ENCODE results near the gene HS2ST1.
A peak's percentile ranks its signal among the peaks of the same experiment; 100 is the strongest.
"Not testable (repeated sequence)": the region's sequence is repeated elsewhere in the genome, so short reads cannot be mapped to it uniquely, and the experiment has no call there.

The HS2ST1 gene

GRCh38 chr1:86914601-86914997 is at the start of gene HS2ST1:
TSS of gene HS2ST1 (plus strand) at chr1:86914635.
- no peak for ATAC-seq

GRCh38 chr1:86865973-86866637 is 48.3 kb upstream of the HS2ST1 start:
- peak; percentile 51 to 58 for ATAC-seq

- ATAC-seq, result no peak
Observed at GRCh38 chr1:86866665-86867064, 47.8 kb upstream of the HS2ST1 start.

DNA sequence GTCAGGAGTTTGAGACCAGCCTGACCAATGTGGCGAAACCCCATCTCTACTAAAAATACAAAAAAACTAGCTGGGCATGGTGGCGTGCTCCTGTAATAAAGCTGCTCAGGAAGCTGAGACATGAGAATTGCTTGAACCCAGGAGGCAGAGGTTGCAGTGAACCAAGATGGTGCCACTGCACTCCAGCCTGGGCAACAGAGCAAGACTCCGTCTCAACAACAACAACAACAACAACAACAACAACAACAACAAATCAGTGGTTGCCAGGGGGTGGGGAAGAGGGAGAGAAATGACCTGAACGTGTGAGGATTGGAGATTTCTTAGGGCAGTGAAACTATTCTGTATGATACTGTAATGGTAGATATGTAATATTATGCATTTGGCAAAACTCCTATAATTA is 47.2 kb upstream of the HS2ST1 start:
- not testable (repeated sequence) for ATAC-seq

DNA sequence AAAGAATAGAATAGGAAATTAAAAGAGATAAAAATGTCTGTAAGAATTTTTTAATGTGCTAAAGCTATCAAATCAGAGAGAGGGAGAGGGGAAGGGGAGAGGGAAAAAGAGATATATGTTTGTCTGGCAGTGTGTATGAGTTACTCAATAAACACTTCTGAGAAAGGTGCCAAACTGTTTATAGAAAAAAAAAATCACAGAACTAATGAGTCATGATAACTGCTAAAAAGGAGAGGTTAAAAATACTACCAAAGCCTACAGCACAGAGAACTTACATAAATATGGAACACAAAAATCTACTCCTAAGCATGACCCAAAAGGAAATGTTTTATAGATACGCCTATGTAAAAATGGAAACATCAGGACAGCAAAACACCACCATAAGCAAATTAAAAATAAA is 46.0 kb upstream of the HS2ST1 start:
- ATAC-seq, result peak; percentile 33 to 46

DNA sequence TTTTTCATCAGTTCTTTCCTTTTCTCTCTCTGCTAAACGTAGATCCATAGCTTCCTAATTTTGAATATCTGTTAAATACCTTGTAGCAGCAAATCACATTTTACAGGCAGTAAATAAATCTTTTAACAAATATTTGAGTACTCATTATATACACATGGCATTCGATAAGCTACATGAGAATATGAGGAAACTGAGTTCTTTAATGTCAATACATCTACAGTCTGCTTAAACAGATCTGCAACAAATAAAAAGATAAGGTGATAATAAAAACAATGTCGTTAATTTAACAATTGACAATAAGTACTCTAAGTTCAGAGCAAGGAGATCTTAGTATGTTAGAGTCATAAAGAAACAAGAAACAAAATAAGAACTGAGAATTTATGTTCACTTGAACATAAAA is 43.4 kb upstream of the HS2ST1 start:
- no peak for ATAC-seq

GRCh38 chr1:86872086-86872485 is 42.3 kb upstream of the HS2ST1 start:
- no peak for ATAC-seq

- ATAC-seq, result no peak
Observed at GRCh38 chr1:86875722-86876121, 38.7 kb upstream of the HS2ST1 start.

GRCh38 chr1:86887479-86888162 is 26.8 kb upstream of the HS2ST1 start:
- ATAC-seq, result no peak

- ATAC-seq, result no peak
Observed at GRCh38 chr1:86888327-86888726, 26.1 kb upstream of the HS2ST1 start.

GRCh38 chr1:86899401-86899800 is 15.0 kb upstream of the HS2ST1 start:
- not testable (repeated sequence) for ATAC-seq

DNA sequence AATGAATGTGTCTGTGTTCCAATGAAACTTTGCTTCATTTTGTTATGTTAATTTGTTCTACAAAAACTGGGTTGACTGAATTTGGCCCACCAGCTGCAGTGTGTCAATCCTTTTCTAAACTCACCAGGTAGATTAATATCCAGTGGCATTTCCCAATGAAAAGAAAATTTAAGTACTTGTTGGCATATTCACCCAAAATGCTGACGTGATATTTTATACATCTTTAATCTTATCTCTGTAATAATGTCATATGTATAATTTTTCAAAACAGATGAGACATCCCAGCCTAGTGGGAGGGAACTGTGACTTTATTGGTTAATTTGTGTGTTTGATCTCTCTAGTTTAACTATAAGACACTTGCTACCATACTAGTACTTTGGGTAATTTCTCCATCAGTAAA is 8.6 kb upstream of the HS2ST1 start:
- ATAC-seq, result no peak

- ATAC-seq, result no peak
Observed at GRCh38 chr1:86906419-86906818, 8.0 kb upstream of the HS2ST1 start.

DNA sequence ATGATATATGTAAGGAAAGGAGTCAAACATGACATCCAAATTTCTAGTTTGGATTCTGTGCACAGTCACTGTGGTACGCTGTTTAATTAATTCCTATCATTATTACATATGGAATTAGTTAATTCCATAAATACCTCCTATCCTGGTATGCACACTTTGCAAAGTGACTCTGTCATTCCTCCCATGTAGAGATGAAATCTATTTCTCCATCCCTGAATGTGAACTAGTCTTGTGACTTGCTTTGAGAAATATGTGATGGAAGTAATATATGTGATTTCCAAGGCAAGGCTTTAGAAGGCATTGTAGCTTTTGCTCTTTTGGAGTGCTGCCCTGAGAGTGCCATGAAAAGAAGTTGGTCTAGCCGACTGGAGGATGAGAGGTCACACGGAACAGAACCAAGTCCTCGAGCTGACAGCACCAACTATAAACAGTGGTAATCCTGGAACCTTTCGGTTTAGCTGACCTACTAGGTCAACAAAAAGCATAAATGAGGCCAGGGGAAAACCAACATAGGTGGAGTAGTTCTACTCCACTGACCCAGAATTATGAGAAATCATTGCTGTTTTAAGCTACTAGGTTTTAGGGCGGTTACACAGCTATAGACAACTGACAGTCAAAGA is 2.0 kb upstream of the HS2ST1 start:
- no peak for ATAC-seq

GRCh38 chr1:86913399-86913895 is 988 bp upstream of the HS2ST1 start:
- no peak for ATAC-seq

GRCh38 chr1:86913896-86914600 is 387 bp upstream of the HS2ST1 start, which contains the start of gene SELENOF:
TSS of gene SELENOF (minus strand) at chr1:86914126. CDS start at chr1:86914111, 15 bp downstream.
- peak; percentile 94 for ATAC-seq

GRCh38 chr1:86914998-86915736 is 732 bp downstream of the HS2ST1 start:
- no peak for ATAC-seq

- ATAC-seq, result no peak
Observed at GRCh38 chr1:86915737-86916235, 1.4 kb downstream of the HS2ST1 start.

DNA sequence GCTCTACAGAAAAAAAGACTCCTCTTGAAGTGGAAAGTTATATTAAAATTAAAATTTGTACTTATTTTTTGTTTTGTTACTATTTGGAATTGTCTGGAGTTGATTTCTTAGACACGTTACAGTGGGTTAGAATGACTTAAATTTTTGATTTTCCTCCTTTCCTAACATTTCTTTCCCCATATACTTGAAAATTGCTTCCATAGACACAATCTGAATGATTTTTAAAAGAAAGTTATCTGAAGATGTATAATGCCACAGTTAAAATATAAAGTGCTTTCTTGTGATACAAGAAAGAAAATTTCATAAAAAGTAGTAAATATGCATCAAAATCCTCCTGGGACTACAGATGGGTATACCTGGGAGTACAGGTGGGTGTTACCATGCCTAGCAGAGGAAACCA is 2.3 kb downstream of the HS2ST1 start:
- ATAC-seq, result no peak

DNA sequence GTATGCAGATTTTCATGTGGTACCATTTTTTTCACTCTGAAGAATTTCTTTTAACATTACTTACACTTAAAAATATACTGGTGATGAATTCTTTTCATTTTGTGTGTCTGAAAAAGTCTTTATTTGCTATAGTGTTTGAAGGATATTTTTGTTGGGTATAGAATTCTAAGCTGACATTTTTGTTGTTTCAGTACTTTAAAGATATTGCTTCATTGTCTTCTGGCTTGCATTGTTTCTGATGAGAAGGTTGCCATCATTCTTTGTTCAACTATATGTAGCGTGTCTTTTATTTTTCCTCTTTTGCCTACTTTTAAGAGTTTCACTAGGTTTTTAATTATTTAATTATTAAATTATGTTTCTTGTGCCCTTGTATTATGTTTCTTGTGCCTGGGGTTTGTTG is 8.0 kb downstream of the HS2ST1 start:
- no peak for ATAC-seq

DNA sequence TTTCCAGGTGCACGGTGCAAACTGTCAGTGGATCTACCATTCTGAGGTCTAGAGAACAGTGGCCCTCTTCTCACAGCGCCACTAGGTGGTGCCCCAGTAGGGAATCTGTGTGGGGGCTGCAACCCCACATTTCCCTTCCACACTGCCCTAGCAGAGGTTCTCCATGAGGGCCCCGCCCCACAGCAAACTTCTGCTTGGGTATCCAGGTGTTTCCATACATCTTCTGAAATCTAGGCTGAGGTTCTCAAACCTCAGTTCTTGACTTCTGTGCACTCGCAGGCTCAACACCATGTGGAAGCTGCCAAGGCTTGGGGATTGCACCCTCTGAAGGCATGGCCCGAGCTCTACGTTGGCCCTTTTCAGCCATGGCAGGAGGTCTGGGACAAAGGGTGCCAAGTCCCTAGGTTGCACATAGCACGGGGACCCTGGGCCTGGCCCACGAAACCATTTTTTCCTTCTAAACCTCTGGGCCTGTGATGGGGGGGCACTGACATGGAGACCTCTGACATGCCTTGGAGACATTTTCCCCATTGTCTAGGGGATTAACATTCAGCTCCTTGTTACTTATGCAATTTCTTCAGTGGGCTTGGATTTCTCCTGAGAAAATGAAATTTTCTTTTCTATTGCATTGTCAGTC is 10.0 kb downstream of the HS2ST1 start:
- ATAC-seq, result no peak

- no peak for ATAC-seq
Observed at GRCh38 chr1:86925742-86926141, 11.3 kb downstream of the HS2ST1 start.
